SK-N-MC (cell line): ENCODE results near the gene SKOR1.

Source experiments
- EZH2 ChIP-seq: fragments of 200-600 bp; sonication (generic); IDR thresholded peaks from one replicate; pipeline ENCODE4 v1.6.1; 2017; ENCODE audit warnings: antibody characterized with exemption
- FOXP2 ChIP-seq: optimal IDR thresholded peaks from 2 replicates; pipeline ENCODE3; 2011; ENCODE audit warnings: mild to moderate bottlenecking, moderate library complexity; ENCODE audit not compliant: insufficient read depth; ENCODE audit errors: extremely low read length, control extremely low read depth

- no peak for TF ChIP-seq EZH2
- TF ChIP-seq FOXP2, result no peak
These were observed 29.0 kb downstream of the SKOR1 start for GRCh38 chr15:67854358-67854757.
